Smooth muscle cell (in vitro differentiated cells): ENCODE results near the gene CCNJL. TPM values are rescaled to one million over a fixed set of nuclear protein-coding genes. Genes with fewer than 3 reads are reported as not detected.

Source experiments
- DNase-seq: peaks from one replicate; lab custom pipeline; 2025; ENCODE audit not compliant: unreplicated experiment; lab: John Stamatoyannopoulos, UW
- H2AFZ ChIP-seq: fragments of 200-600 bp; sonication (generic); 2 replicates; pipeline ENCODE4 v1.6.0; 2016; ENCODE audit warnings: antibody characterized with exemption, low read depth, mild to moderate bottlenecking
- H3F3A ChIP-seq: fragments of 200-600 bp; sonication (generic); 2 replicates; pipeline ENCODE4 v1.6.0; 2017; ENCODE audit warnings: antibody characterized with exemption, low read depth
- H3K27ac ChIP-seq: fragments of 200-600 bp; sonication (generic); 2 replicates; pipeline ENCODE4 v1.5.1; 2016; ENCODE audit warnings: low read depth, mild to moderate bottlenecking
- H3K27me3 ChIP-seq: fragments of 200-600 bp; sonication (generic); 2 replicates; pipeline ENCODE4 v1.6.1; 2016; ENCODE audit warnings: low read depth, mild to moderate bottlenecking
- H3K36me3 ChIP-seq: fragments of 200-600 bp; sonication (generic); 2 replicates; pipeline ENCODE4 v1.5.1; 2016; ENCODE audit warnings: low read depth
- H3K4me1 ChIP-seq: fragments of 200-600 bp; sonication (generic); 2 replicates; pipeline ENCODE4 v1.5.1; 2016; ENCODE audit warnings: low read depth
- H3K4me2 ChIP-seq: fragments of 200-600 bp; sonication (generic); 2 replicates; pipeline ENCODE4 v1.6.0; 2016; ENCODE audit warnings: mild to moderate bottlenecking
- H3K4me3 ChIP-seq: fragments of 200-600 bp; sonication (generic); 2 replicates; pipeline ENCODE4 v1.5.1; 2016; ENCODE audit warnings: mild to moderate bottlenecking
- H3K79me2 ChIP-seq: fragments of 200-600 bp; sonication (generic); 2 replicates; pipeline ENCODE4 v1.6.0; 2016; ENCODE audit warnings: low read depth, mild to moderate bottlenecking
- H3K9ac ChIP-seq: fragments of 200-600 bp; sonication (generic); 2 replicates; pipeline ENCODE4 v1.6.0; 2016; ENCODE audit warnings: low read depth
- H3K9me3 ChIP-seq: fragments of 200-600 bp; sonication (generic); replicated peaks from 2 replicates; pipeline ENCODE4 v1.5.1; 2016; ENCODE audit warnings: low read depth
- H4K20me1 ChIP-seq: fragments of 200-600 bp; sonication (generic); 2 replicates; pipeline ENCODE4 v1.6.0; 2016; ENCODE audit warnings: low read depth
- CTCF ChIP-seq: fragments of 200-600 bp; sonication (generic); IDR thresholded peaks from 2 replicates; pipeline ENCODE4 v1.5.1; 2017; ENCODE audit warnings: borderline replicate concordance, mild to moderate bottlenecking, antibody characterized with exemption; ENCODE audit not compliant: insufficient read depth, poor library complexity, severe bottlenecking
- WGBS: methylation state at CpG from one replicate; pipeline ENCODE4 v1.1.7; 2016; ENCODE audit warnings: low lambda C conversion rate; 5-methylcytosine and 5-hydroxymethylcytosine counted together
- polyA plus RNA-seq: library from polyadenylated mRNA; unstranded; fragments of >200 nt; fragmentation: Nextera tagmentation; extraction: Ambion mirVana; gene quantifications from 2 replicates; pipeline ENCODE4 v1.2.1, GENCODE V29; 2016
- total RNA-seq: library from RNA; depleted of rRNA; stranded (reverse); fragments of >200 nt; gene quantifications from 2 replicates; pipeline ENCODE4 v1.2.3, GENCODE V29; 2014

CCNJL gene
- total and polyA plus RNA-seq, 2 experiments from 2014 or later, result 3.4 to 6.2 TPM

- Histone ChIP-seq H3K27me3 (no peaks in the 10 kb centered on the region), H3K9ac (no peak overlapping the region), H3K79me2 (peaks cover 9% of the 10 kb centered on the region), H3K9me3 (no peaks in the 10 kb centered on the region), H3F3A (no peaks in the 10 kb centered on the region), H3K4me2 (no peak overlapping the region), H3K27ac (no peak overlapping the region), H2AFZ (no peak overlapping the region), H3K4me1 (no peaks in the 10 kb centered on the region), H3K4me3 (no peak overlapping the region), H4K20me1 (no peaks in the 10 kb centered on the region), H3K36me3 (no peaks in the 10 kb centered on the region)
- no peak for DNase-seq
- 96% methylated on average over 3 of the region's 3 CpGs for WGBS
- TF ChIP-seq CTCF, result no peak
These were observed 8.7 kb downstream of the CCNJL start for GRCh38 chr5:160303690-160304089.

GRCh38 chr5:160298189-160298588 lies 14.2 kb downstream of the CCNJL start:
- TF ChIP-seq CTCF, result no peak
- Histone ChIP-seq H3K4me2 (no peak overlapping the region), H2AFZ (no peak overlapping the region), H3K27me3 (no peaks in the 10 kb centered on the region), H3K36me3 (no peaks in the 10 kb centered on the region), H3K9me3 (no peaks in the 10 kb centered on the region), H3K79me2 (peaks cover 14% of the 10 kb centered on the region), H3K4me3 (no peak overlapping the region), H3F3A (no peaks in the 10 kb centered on the region), H3K27ac (no peak overlapping the region), H3K4me1 (peaks cover 4% of the 10 kb centered on the region), H4K20me1 (no peaks in the 10 kb centered on the region), H3K9ac (no peak overlapping the region)
- 94% methylated on average over 10 of the region's 10 CpGs for WGBS
- no peak for DNase-seq

- no peak overlapping the region for H3K27ac ChIP-seq
- H3K4me1 ChIP-seq, result peaks cover 4% of the 10 kb centered on the region
- H4K20me1 ChIP-seq, result no peaks in the 10 kb centered on the region
- TF ChIP-seq CTCF, result no peak
- no peak overlapping the region for H3K4me3 ChIP-seq
- H3K9me3 ChIP-seq, result no peaks in the 10 kb centered on the region
- no peak for DNase-seq
- no peaks in the 10 kb centered on the region for H3F3A ChIP-seq
- H3K27me3 ChIP-seq, result no peaks in the 10 kb centered on the region
- H3K4me2 ChIP-seq, result no peak overlapping the region
- WGBS, result 96% methylated on average over 5 of the region's 5 CpGs
- no peak overlapping the region for H2AFZ ChIP-seq
- peaks cover 14% of the 10 kb centered on the region for H3K79me2 ChIP-seq
- H3K36me3 ChIP-seq, result no peaks in the 10 kb centered on the region
- no peak overlapping the region for H3K9ac ChIP-seq
These were observed 14.6 kb downstream of the CCNJL start for GRCh38 chr5:160297776-160298175.

- Histone ChIP-seq H2AFZ (no peak overlapping the region), H3K9ac (no peak overlapping the region), H4K20me1 (no peaks in the 10 kb centered on the region), H3K27ac (no peak overlapping the region), H3K4me2 (no peak overlapping the region), H3K79me2 (peaks cover 9% of the 10 kb centered on the region), H3K27me3 (no peaks in the 10 kb centered on the region), H3K36me3 (no peaks in the 10 kb centered on the region), H3F3A (no peaks in the 10 kb centered on the region), H3K9me3 (no peaks in the 10 kb centered on the region), H3K4me1 (peaks cover 4% of the 10 kb centered on the region), H3K4me3 (no peak overlapping the region)
- TF ChIP-seq CTCF, result no peak
- DNase-seq, result no peak
- WGBS, result 92% methylated on average over 1 of the region's 1 CpG
These were observed 15.4 kb downstream of the CCNJL start for GRCh38 chr5:160297004-160297403.
